Heart left ventricle (tissue), 16 donors: ENCODE results near the gene TM4SF5. TPM values are rescaled to one million over a fixed set of nuclear protein-coding genes. Genes with fewer than 3 reads are reported as not detected.

Experiments
- ATAC-seq, 4 donors: fragments of 200-7000 bp; cut with Tn5 transposase; one replicate each; pipeline ENCODE4 v1.9.1; 2020 to 2022; ENCODE audit warnings: moderate library complexity in 4 of 4, mild to moderate bottlenecking in 3 of 4, moderate number of reproducible peaks in 1 of 4
- DNase-seq, 5 donors: peaks; one replicate each; pipeline ENCODE4 v3.0.0-alpha.2; 2020
- H3K27ac ChIP-seq, 12 donors: fragments of 200-600 bp; sonication (generic) in 4 of 12; one replicate each; pipeline versions ENCODE4 v1.5.0 to v1.8.0; 2016 to 2022; ENCODE audit warnings: mild to moderate bottlenecking in 2 of 12
- H3K27me3 ChIP-seq, 9 donors: fragments of 200-600 bp; sonication (generic) in 2 of 9; one replicate each; pipeline versions ENCODE4 v1.5.1 to v1.8.0; 2016 to 2022; ENCODE audit warnings: mild to moderate bottlenecking in 3 of 9
- H3K36me3 ChIP-seq, 9 donors: fragments of 200-600 bp; sonication (generic) in 2 of 9; one replicate each; pipeline versions ENCODE4 v1.5.0 to v1.8.0; 2018 to 2022; ENCODE audit warnings: mild to moderate bottlenecking in 2 of 9
- H3K4me1 ChIP-seq, 12 donors: fragments of 200-600 bp; sonication (generic) in 4 of 12; one replicate each; pipeline versions ENCODE4 v1.5.0 to v1.8.0; 2016 to 2022; ENCODE audit warnings: mild to moderate bottlenecking in 3 of 12
- H3K4me3 ChIP-seq, 12 donors: fragments of 200-600 bp; sonication (generic) in 4 of 12; one replicate each; pipeline versions ENCODE4 v1.5.0 to v1.8.0; 2017 to 2022; ENCODE audit warnings: mild to moderate bottlenecking in 9 of 12, moderate library complexity in 4 of 12
- H3K9me3 ChIP-seq, 12 donors: fragments of 200-600 bp; sonication (generic) in 4 of 12; one replicate each; pipeline versions ENCODE4 v1.5.0 to v1.8.0; 2016 to 2022; ENCODE audit warnings: mild to moderate bottlenecking in 1 of 12
- POLR2A ChIP-seq, 2 donors: fragments of 450-650 bp; IDR thresholded peaks; one replicate each; pipeline ENCODE4 v1.6.1; 2017; ENCODE audit warnings: antibody characterized with exemption in 2 of 2, mild to moderate bottlenecking in 2 of 2, moderate library complexity in 2 of 2
- WGBS, 4 donors: extraction: QIAGEN DNeasy Blood & Tissue Kit in 2 of 4; methylation state at CpG; one replicate each; pipeline versions ENCODE4 v1.1.5 to v1.1.7; 2013 to 2018; 5-methylcytosine and 5-hydroxymethylcytosine counted together
- intact Hi-C, 10 donors: fragments of 100-400 bp; cut with DNase I; formaldehyde crosslinking; loops; one replicate each; pipeline versions ENCODE4 v1.11.1 to v1.14.2; 2022
- polyA plus RNA-seq, 2 donors: library from polyadenylated mRNA; stranded (reverse); fragments of 200-250 nt; gene quantifications; one replicate each; pipeline ENCODE4 v1.2.3, GENCODE V29; 2013
- total RNA-seq, 9 donors: library from RNA; depleted of rRNA in 2 of 9; stranded (reverse); fragments of >200 nt in 2 of 9; fragmentation: NEBNext Ultra II Directional in 3 of 9; extraction: Animal tissue kit (Norgen Biotek cat#: 25700) in 3 of 9; gene quantifications; one replicate each; pipeline versions ENCODE4 v1.1.0 to v1.2.4, GENCODE V29; 2016 to 2023
- TF ChIP-seq, protein P1 (sequence below), 12 donors: fragments of 200-600 bp; sonication (generic) in 4 of 12; IDR thresholded peaks; one replicate each; pipeline versions ENCODE4 v1.5.0 to v1.8.0; 2018 to 2022; ENCODE audit warnings: antibody characterized with exemption in 12 of 12, mild to moderate bottlenecking in 5 of 12
- donor health status: ischemic (EF 13 %, LVEDD 7.1; RV severe dilation, severe dysfunction).
- donor health status: healthy with polysubstance abuse.
- donor health status: DM: no; HTN: yes; CAD: no.
- donor health status: DM: no; HTN: no; CAD: no.
- donor health status: ischemic (EF 25% LVEDD 6.9; RV normal size, moderate dysfunction).
- donor health status: ischemic (EF 25% LVEDD 5.7; RV mildly dilated, moderate dysfunction).
- donor health status: healthy.
- donor health status: DM: yes; HTN: yes; CAD: no.
- donor health status: ischemic (EF 35%, LVEDD 5.7; RV mildly dilated, moderate dysfunction).
- donor health status: nonischemic (EF 11% LVEDD 7.7; RV severe dilation, severe dysfunction).
- donor health status: DM: yes; HTN: yes; CAD: no.
- donor health status: PGD.
- donor health status: ischemic (EF 29% LVEDD 5.4; RV normal size, mild dysfunction).
- donor health status: nonischemic (EF 23%, LVEDD 6.1; RV moderate dilation, normal function).

The TM4SF5 gene
- total and polyA plus RNA-seq, 11 donors, result not detected

DNA sequence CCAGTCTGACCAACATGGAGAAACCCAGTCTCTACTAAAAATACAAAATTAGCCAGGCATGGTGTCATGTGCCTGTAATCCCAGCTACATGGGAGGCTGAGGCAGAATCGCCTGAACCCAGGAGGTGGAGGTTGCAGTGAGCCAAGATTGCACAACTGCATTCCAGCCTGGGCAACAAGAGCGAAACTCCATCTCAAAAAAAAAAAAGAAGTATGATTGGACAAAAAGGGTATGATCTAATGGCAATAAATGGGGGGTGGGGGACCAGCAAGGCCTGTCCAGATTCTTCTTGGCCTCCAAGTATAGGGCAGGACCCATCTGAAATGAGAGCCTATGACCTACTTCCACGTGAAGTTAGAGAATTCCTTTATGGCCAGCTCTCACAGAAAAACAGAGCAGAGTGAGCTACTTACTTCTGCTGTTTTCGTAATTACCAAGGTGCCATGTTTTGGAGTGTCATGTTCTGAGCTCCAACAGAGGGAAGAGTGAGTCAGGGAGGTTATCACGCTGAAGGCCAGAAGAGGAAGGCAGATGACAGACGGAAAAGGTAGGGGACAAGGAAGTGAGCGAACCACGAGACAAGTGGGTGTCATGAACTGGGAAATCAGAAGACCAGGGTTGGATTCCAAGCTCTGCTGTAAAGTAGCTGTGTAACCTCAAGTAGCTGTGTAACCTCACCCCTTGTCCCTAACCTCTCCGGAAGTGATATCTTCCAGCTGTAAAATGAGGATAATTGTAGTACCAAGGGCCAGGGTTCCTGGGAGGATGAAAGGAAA is 35.6 kb upstream of the TM4SF5 start:
- H3K4me1 ChIP-seq, result peaks cover 0 to 65% (median 18%) of the 10 kb centered on the region in 12 donors
- peak overlapping the region in 2 of 12 donors; percentile 20 to 79 for H3K27ac ChIP-seq
- no peaks in the 10 kb centered on the region for H3K9me3 ChIP-seq
- intact Hi-C loops, result loop anchor here in 4 of 10 donors (5.0 to 10.0 kb wide), 3 partner anchors 49 to 251 kb away; partner anchors contain the start of genes CAMTA2 (in 1 of the 4), GLTPD2 (in 1 of the 4) and VMO1 (in 1 of the 4)
- WGBS, 4 donors, result 72 to 77% (median 75%) methylated on average over 9 of the region's 9 CpGs
- peaks cover 0 to 15% (median 0%) of the 10 kb centered on the region in 9 donors for H3K27me3 ChIP-seq
- no peak overlapping the region for H3K4me3 ChIP-seq
- DNase-seq, result no peak
- ATAC-seq, result peak in 2 of 4 donors; percentile 1 to 5
- H3K36me3 ChIP-seq, result peaks cover 0 to 19% (median 0%) of the 10 kb centered on the region in 9 donors
- TF ChIP-seq, protein P1, sequence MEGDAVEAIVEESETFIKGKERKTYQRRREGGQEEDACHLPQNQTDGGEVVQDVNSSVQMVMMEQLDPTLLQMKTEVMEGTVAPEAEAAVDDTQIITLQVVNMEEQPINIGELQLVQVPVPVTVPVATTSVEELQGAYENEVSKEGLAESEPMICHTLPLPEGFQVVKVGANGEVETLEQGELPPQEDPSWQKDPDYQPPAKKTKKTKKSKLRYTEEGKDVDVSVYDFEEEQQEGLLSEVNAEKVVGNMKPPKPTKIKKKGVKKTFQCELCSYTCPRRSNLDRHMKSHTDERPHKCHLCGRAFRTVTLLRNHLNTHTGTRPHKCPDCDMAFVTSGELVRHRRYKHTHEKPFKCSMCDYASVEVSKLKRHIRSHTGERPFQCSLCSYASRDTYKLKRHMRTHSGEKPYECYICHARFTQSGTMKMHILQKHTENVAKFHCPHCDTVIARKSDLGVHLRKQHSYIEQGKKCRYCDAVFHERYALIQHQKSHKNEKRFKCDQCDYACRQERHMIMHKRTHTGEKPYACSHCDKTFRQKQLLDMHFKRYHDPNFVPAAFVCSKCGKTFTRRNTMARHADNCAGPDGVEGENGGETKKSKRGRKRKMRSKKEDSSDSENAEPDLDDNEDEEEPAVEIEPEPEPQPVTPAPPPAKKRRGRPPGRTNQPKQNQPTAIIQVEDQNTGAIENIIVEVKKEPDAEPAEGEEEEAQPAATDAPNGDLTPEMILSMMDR (IDR thresholded peaks at IDR 0.05), result no peak
- TF ChIP-seq POLR2A (IDR thresholded peaks at IDR 0.05), result no peak

DNA sequence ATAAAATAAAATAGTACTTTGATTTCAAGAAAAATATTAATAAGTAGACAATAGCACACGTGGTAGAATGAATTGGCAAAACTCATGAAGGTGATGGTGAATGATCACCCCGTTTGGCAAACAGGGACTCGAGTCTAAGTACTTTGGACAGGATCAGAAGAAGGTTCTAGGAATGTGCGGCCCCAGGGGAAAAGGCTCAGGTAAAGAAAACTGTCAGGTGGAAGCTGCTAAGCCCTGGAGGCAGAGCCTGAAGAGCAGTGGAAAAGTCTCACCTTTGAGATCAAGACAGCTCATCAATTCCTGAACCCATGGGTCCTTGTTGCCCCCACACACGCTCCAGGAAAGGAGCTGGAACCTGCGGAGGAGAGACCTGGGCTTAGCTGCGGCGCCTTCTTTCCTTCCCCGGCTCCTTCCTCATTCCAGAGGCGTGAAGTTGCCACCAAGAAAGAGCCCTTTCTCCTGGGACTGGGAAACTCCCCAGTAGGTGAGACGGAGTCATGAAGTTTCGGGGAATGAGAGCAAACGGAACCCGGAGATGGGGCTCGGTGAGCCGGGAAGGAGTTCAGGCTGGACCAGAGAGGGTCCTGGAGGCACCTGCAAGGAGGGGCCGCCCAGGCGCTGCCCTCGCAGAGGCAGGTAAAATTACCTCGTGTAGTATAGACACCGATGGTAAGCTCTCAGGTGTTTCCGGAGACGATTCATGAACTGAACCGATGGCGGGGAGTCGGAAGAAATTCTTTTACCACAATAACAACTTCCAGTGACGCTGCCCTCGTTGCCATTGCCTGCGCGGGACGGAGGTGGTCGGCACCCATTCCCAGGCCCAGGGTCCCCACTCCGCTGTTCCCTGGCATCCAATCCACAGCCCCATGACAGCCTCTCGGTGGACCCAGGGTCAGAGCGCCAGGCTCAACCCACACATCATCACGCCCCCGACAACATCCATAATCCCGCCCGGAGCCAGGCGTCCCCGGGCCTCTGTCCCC is 33.3 kb upstream of the TM4SF5 start:
- TF ChIP-seq POLR2A (IDR thresholded peaks at IDR 0.05), result no peak
- TF ChIP-seq, protein P1 (IDR thresholded peaks at IDR 0.05), result no peak
- DNase-seq, result no peak
- peaks cover 0 to 20% (median 0%) of the 10 kb centered on the region in 9 donors for H3K27me3 ChIP-seq
- WGBS, 4 donors, result 20 to 44% (median 28%) methylated on average over 41 of the region's 41 CpGs
- H3K9me3 ChIP-seq, result no peaks in the 10 kb centered on the region
- intact Hi-C loops, result loop anchor here in 4 of 10 donors (5.0 to 10.0 kb wide), 3 partner anchors 46 to 249 kb away; partner anchors contain the start of genes CAMTA2 (in 1 of the 4), GLTPD2 (in 1 of the 4) and VMO1 (in 1 of the 4)
- H3K4me3 ChIP-seq, result peak overlapping the region; percentile 62 to 94 (median 84)
- peak in 2 of 4 donors; percentile 3 to 15 for ATAC-seq
- H3K36me3 ChIP-seq, result peaks cover 0 to 10% (median 0%) of the 10 kb centered on the region in 9 donors
- peaks cover 0 to 49% (median 10%) of the 10 kb centered on the region in 12 donors for H3K4me1 ChIP-seq
- H3K27ac ChIP-seq, result peak overlapping the region in 8 of 12 donors; percentile 8 to 77 (median 56)

DNA sequence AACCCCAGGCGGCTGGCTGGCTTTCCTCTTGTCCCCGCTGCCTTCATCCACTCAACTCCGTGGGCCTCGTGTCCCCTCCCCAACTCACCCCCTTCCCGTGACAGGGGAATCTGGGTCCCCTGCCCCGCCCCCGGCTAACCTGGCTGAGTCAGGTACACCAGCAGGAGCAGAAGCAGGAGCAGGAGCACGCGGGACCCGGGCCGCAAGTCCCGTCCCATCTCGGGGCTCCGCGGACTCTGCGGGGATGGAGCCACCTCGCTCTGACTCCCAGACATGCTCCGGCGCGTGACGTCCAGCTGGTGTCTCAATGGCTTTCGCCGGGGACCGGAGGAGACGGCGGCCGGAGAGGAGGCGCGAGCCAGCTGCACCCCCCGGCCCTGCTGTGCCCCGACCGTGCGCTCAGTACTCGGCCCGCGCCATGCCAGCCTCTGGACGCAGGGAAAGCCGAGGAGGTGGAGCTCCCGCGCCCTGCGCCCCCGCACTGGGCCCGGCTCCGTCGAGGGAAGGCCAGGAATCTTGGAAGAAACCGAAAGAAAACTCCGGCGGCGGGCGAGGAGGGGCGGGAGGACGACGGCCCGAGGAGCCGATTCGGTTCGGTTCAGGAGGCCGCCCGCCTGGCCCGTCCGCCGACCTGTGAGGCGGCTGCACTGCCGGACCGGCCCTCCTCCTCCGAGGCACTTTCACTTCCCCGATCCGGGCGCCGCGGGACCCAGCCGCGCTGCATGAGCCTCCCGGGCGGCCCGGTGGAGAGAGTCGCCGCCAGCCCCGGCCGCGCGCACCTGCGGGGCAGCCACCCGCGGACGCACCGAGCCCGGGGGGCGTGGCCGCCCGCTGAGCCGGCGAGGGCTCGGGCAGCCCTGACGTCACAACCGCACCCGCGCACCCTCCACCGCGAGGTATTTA is 32.3 kb upstream of the TM4SF5 start, which contains the start of the genes CXCL16 and ZMYND15:
CXCL16 (minus strand) TSS at position 807 of the 903 bp plus-strand sequence; CDS start at position 218, 589 bp downstream.
ZMYND15 (plus strand) TSS at position 712 of the 903 bp plus-strand sequence. CDS start 716 bp downstream, outside the sequence.
- peaks cover 0 to 30% (median 4%) of the 10 kb centered on the region in 9 donors for H3K27me3 ChIP-seq
- TF ChIP-seq POLR2A (IDR thresholded peaks at IDR 0.05), result no peak
- TF ChIP-seq, protein P1 (IDR thresholded peaks at IDR 0.05), result no peak

More for the DNA sequence above, 32.3 kb upstream of the TM4SF5 start, which contains the start of the genes CXCL16 and ZMYND15:
- H3K9me3 ChIP-seq, result no peaks in the 10 kb centered on the region
- peaks cover 0 to 3% (median 0%) of the 10 kb centered on the region in 9 donors for H3K36me3 ChIP-seq
- intact Hi-C loops, result loop anchor here in 5 of 10 donors (5.0 to 10.0 kb wide), 4 partner anchors 43 to 248 kb away; partner anchors contain the start of genes CAMTA2 (in 1 of the 5), GLTPD2 (in 1 of the 5) and VMO1 (in 1 of the 5)
- peak within 1 kb of the TSS; percentile 62 to 94 (median 84) for H3K4me3 ChIP-seq
- peak within 1 kb of the TSS in 8 of 12 donors; percentile 14 to 77 (median 57) for H3K27ac ChIP-seq
- peak in 3 of 4 donors; percentile 63 to 72 (median 63) for ATAC-seq
- peak; percentile 47 to 83 (median 57) for DNase-seq
- H3K4me1 ChIP-seq, result peaks cover 0 to 39% (median 10%) of the 10 kb centered on the region in 12 donors
- 0 to 1% (median 1%) methylated on average over 31 to 100 of the region's 100 CpGs for WGBS, 4 donors
